COLO668 (cell line): ENCODE measurements around the gene HOMER2.
"Not testable (repeated sequence)": the region's sequence is repeated elsewhere in the genome, so short reads cannot be mapped to it uniquely, and the experiment has no call there.

Experiments
- DNase-seq: peaks from one replicate; lab custom pipeline; 2025; ENCODE audit not compliant: unreplicated experiment; lab: John Stamatoyannopoulos, UW

HOMER2 gene

GRCh38 chr15:82966671-82967071, 14.2 kb upstream of the HOMER2 start:
- no peak for DNase-seq

- no peak for DNase-seq
Measured at GRCh38 chr15:82964890-82965289, 12.4 kb upstream of the HOMER2 start.

GRCh38 chr15:82963471-82964341, 11.2 kb upstream of the HOMER2 start:
- no peak for DNase-seq

- DNase-seq = no peak
Measured at GRCh38 chr15:82960766-82961165, 8.2 kb upstream of the HOMER2 start.

GRCh38 chr15:82959423-82959822, 6.9 kb upstream of the HOMER2 start:
- no peak for DNase-seq

- no peak for DNase-seq
Measured at GRCh38 chr15:82958638-82959037, 6.1 kb upstream of the HOMER2 start.

GRCh38 chr15:82951472-82952157, 905 bp downstream of the HOMER2 start:
- no peak for DNase-seq

- DNase-seq = no peak
Measured at GRCh38 chr15:82950746-82951370, 1.7 kb downstream of the HOMER2 start.

GRCh38 chr15:82950295-82950694, 2.2 kb downstream of the HOMER2 start:
- DNase-seq = no peak

- no peak for DNase-seq
Measured at GRCh38 chr15:82946155-82946701, 6.3 kb downstream of the HOMER2 start.

GRCh38 chr15:82945326-82945725, 7.2 kb downstream of the HOMER2 start:
- DNase-seq = no peak

- no peak for DNase-seq
Measured at GRCh38 chr15:82944821-82945220, 7.7 kb downstream of the HOMER2 start.

GRCh38 chr15:82944056-82944455, 8.5 kb downstream of the HOMER2 start:
- no peak for DNase-seq

- no peak for DNase-seq
Measured at GRCh38 chr15:82943176-82943575, 9.3 kb downstream of the HOMER2 start.

GRCh38 chr15:82942691-82943090, 9.8 kb downstream of the HOMER2 start:
- no peak for DNase-seq

GRCh38 chr15:82939678-82940077, 12.8 kb downstream of the HOMER2 start:
- not testable (repeated sequence) for DNase-seq

GRCh38 chr15:82937712-82938058, 14.8 kb downstream of the HOMER2 start:
- no peak for DNase-seq

GRCh38 chr15:82936966-82937711, 15.4 kb downstream of the HOMER2 start:
- DNase-seq = no peak

- DNase-seq = no peak
Measured at GRCh38 chr15:82935382-82935781, 17.1 kb downstream of the HOMER2 start.

- no peak for DNase-seq
Measured at GRCh38 chr15:82934100-82934880, 18.2 kb downstream of the HOMER2 start.
